PC-9 (cell line): Measurements from ENCODE around the gene SLC38A1.

Source experiments
- EZH2 ChIP-seq: fragments of 200-600 bp; sonication (generic); IDR thresholded peaks from 2 replicates; pipeline ENCODE4 v1.8.0; 2017; ENCODE audit warnings: antibody characterized with exemption, low read depth
- TF ChIP-seq, protein P1 (sequence below): fragments of 200-600 bp; sonication (generic); conservative IDR thresholded peaks from 2 replicates; pipeline ENCODE4 v1.6.1; 2017; ENCODE audit warnings: mixed run types, antibody characterized with exemption, mild to moderate bottlenecking, moderate library complexity

DNA sequence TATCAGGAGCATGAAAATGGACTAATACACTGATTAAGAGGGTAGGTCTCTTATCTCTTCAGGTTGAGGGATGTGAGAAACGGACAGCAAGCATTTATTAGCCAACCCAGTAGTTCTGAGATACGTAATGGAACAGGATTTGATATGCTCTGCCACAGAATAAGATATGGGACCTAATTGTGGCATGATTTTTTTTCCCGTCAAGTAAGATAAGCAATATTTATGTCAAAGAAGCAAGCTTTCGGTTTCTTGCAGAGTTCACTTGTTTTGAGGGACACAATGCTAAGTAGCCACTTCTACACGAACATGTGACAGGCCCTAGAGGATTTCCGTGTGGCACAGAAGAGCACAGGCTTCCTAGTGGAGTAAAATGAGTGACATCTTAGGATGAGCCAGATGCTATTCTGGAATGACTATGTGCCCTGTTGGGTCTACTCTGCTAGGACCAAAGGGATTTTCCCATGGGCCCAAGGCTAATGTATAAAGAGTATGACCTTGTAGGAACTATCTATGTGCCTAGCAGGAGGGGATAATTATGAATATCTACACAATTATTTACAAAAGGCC is 57.9 kb downstream of the SLC38A1 start:
- TF ChIP-seq, protein P1, sequence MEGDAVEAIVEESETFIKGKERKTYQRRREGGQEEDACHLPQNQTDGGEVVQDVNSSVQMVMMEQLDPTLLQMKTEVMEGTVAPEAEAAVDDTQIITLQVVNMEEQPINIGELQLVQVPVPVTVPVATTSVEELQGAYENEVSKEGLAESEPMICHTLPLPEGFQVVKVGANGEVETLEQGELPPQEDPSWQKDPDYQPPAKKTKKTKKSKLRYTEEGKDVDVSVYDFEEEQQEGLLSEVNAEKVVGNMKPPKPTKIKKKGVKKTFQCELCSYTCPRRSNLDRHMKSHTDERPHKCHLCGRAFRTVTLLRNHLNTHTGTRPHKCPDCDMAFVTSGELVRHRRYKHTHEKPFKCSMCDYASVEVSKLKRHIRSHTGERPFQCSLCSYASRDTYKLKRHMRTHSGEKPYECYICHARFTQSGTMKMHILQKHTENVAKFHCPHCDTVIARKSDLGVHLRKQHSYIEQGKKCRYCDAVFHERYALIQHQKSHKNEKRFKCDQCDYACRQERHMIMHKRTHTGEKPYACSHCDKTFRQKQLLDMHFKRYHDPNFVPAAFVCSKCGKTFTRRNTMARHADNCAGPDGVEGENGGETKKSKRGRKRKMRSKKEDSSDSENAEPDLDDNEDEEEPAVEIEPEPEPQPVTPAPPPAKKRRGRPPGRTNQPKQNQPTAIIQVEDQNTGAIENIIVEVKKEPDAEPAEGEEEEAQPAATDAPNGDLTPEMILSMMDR, result no peak
- no peak for TF ChIP-seq EZH2
